ENCODE measurements around the gene ANO10. TPM values are rescaled to one million over a fixed set of nuclear protein-coding genes. Genes with fewer than 3 reads are reported as not detected.
"Not testable (repeated sequence)": the region's sequence is repeated elsewhere in the genome, so short reads cannot be mapped to it uniquely, and the experiment has no call there.

The ANO10 gene
- total RNA-seq, 2 donors from 2014 or later = 83.8 to 112 TPM

GRCh38 chr3:43484926-43485488, 136.8 kb downstream of the ANO10 start:
- peak; percentile 44 for TF ChIP-seq CTCF (conservative IDR thresholded peaks at IDR 0.05)
- H3K36me3 ChIP-seq (ENCODE audit: control insufficient read depth, insufficient read depth, low read length) = no peaks in the 10 kb centered on the region
- Mint-ChIP-seq H3K9me3 (peaks cover 14% of the 10 kb centered on the region), H3K27me3 (ENCODE audit: insufficient read depth) (no peaks in the 10 kb centered on the region), H3K4me3 (no peak overlapping the region), H3K27ac (no peak overlapping the region), H3K36me3 (ENCODE audit: low read depth) (peaks cover 35% of the 10 kb centered on the region), H3K4me1 (peaks cover 10% of the 10 kb centered on the region)
- H3K9ac ChIP-seq (ENCODE audit: extremely low read depth, low read length, poor library complexity, severe bottlenecking) = no peak overlapping the region
- H3K27me3 ChIP-seq (ENCODE audit: control insufficient read depth, insufficient read depth, low read length, poor library complexity, severe bottlenecking) = no peaks in the 10 kb centered on the region
- WGBS, 2 experiments (ENCODE audit: insufficient coverage in 1 of 2, insufficient read length in 1 of 2) = 89 to 97% methylated on average over 15 to 29 of the region's 29 CpGs
- no peak overlapping the region for H3K4me3 ChIP-seq (ENCODE audit: low read length)
- DNase-seq = peak; percentile 53
- H3K27ac ChIP-seq (ENCODE audit: low read depth, low read length) = no peak overlapping the region
- H3K4me1 ChIP-seq (ENCODE audit: control insufficient read depth, insufficient read depth, low read length) = no peaks in the 10 kb centered on the region
- H3K9me3 ChIP-seq (ENCODE audit: control insufficient read depth, low read length) = peaks cover 5% of the 10 kb centered on the region

DNA sequence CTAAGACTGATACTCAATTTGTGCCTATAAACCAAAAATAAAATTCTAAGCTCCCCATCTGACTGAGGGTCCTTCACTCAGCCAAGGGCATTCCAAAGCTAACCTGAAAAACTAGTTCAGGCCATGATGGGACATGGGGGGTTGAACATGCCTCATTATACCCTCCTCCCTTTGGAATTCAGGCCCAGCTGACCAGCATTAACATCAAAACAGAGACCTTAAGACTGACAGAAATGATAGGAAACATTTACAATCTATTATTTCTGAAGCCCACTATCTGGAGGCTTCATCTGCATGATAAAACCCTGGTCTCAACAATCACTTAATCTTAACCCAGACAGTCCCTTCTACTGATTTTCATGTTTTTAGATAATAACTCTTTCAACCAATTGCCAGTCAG, 140.4 kb downstream of the ANO10 start:
- H3K27ac Mint-ChIP-seq = peak overlapping the region; percentile 62
- Histone ChIP-seq H3K4me1 (ENCODE audit: control insufficient read depth, insufficient read depth, low read length) (no peaks in the 10 kb centered on the region), H3K9me3 (ENCODE audit: control insufficient read depth, low read length) (peaks cover 5% of the 10 kb centered on the region), H3K27ac (ENCODE audit: low read depth, low read length) (no peak overlapping the region), H3K36me3 (ENCODE audit: control insufficient read depth, insufficient read depth, low read length) (no peaks in the 10 kb centered on the region), H3K9ac (ENCODE audit: extremely low read depth, low read length, poor library complexity, severe bottlenecking) (no peak overlapping the region), H3K4me3 (ENCODE audit: low read length) (no peak overlapping the region), H3K27me3 (ENCODE audit: control insufficient read depth, insufficient read depth, low read length, poor library complexity, severe bottlenecking) (no peaks in the 10 kb centered on the region)
- peaks cover 7% of the 10 kb centered on the region for H3K9me3 Mint-ChIP-seq
- no peaks in the 10 kb centered on the region for H3K27me3 Mint-ChIP-seq (ENCODE audit: insufficient read depth)
- peaks cover 31% of the 10 kb centered on the region for H3K36me3 Mint-ChIP-seq (ENCODE audit: low read depth)
- H3K4me3 Mint-ChIP-seq = no peak overlapping the region
- no peak for DNase-seq
- peaks cover 17% of the 10 kb centered on the region for H3K4me1 Mint-ChIP-seq
- no peak for TF ChIP-seq CTCF (conservative IDR thresholded peaks at IDR 0.05)

- not testable (repeated sequence) for H3K4me1 ChIP-seq (ENCODE audit: control insufficient read depth, insufficient read depth, low read length); H3K4me3 Mint-ChIP-seq; H3K9me3 Mint-ChIP-seq; H3K9ac ChIP-seq (ENCODE audit: extremely low read depth, low read length, poor library complexity, severe bottlenecking); DNase-seq; H3K27ac ChIP-seq (ENCODE audit: low read depth, low read length); H3K4me3 ChIP-seq (ENCODE audit: low read length); H3K27ac Mint-ChIP-seq; H3K27me3 ChIP-seq (ENCODE audit: control insufficient read depth, insufficient read depth, low read length, poor library complexity, severe bottlenecking); H3K36me3 ChIP-seq (ENCODE audit: control insufficient read depth, insufficient read depth, low read length); H3K9me3 ChIP-seq (ENCODE audit: control insufficient read depth, low read length); H3K27me3 Mint-ChIP-seq (ENCODE audit: insufficient read depth)
- Mint-ChIP-seq H3K36me3 (ENCODE audit: low read depth) (peaks cover 14% of the 10 kb centered on the region), H3K4me1 (peaks cover 17% of the 10 kb centered on the region)
- 27% methylated on average over 2 of the region's 2 CpGs; no CpG with 5 or more reads in 1 of the 2 experiments for WGBS, 2 experiments (ENCODE audit: insufficient coverage in 1 of 2, insufficient read length in 1 of 2)
Measured at GRCh38 chr3:43478839-43479238, 143.0 kb downstream of the ANO10 start.
